ENCODE results near the gene HLA-DPB1.
"Not testable (repeated sequence)": the region's sequence is repeated elsewhere in the genome, so short reads cannot be mapped to it uniquely, and the experiment has no call there.

HLA-DPB1 gene

DNA sequence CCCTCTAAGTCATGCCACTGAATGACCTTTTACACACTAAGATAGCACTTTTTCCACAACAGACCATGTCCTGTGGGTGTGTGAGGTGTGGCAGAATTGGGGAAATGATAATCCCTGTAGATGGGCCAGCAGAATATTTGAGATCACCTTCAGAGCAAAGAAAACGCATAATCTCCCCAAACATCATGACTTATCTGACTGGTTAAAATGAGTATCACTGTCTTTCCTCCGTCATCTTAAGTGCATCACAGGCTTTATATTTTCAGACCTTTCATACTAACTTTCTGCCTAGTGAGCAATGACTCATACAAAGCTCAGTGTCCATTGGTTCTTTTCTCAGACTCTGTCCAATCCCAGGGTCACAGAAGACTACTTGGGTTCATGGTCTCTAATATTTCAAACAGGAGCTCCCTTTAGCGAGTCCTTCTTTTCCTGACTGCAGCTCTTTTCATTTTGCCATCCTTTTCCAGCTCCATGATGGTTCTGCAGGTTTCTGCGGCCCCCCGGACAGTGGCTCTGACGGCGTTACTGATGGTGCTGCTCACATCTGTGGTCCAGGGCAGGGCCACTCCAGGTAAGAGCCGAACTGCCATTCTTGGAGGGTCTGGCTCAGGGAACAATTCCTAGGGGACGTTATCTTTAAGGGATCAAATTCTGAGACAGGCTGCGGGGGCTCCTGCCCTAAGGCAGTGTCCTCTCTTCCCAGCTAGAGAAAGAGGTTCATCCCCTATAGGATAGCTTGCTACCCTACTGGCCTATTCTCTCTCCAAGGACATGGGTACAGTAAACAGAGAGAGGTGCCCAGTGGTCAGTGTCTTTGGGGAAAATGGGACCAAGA is at the start of gene HLA-DPB1:
HLA-DPB1 (plus strand) TSS at position 423 of the 838 bp plus-strand sequence; CDS start at position 475, 52 bp downstream.
- DNase-seq (ENCODE audit: low read depth in 1 of 2, low spot score in 1 of 2), result peak in 1 of 2 donors; percentile 20

DNA sequence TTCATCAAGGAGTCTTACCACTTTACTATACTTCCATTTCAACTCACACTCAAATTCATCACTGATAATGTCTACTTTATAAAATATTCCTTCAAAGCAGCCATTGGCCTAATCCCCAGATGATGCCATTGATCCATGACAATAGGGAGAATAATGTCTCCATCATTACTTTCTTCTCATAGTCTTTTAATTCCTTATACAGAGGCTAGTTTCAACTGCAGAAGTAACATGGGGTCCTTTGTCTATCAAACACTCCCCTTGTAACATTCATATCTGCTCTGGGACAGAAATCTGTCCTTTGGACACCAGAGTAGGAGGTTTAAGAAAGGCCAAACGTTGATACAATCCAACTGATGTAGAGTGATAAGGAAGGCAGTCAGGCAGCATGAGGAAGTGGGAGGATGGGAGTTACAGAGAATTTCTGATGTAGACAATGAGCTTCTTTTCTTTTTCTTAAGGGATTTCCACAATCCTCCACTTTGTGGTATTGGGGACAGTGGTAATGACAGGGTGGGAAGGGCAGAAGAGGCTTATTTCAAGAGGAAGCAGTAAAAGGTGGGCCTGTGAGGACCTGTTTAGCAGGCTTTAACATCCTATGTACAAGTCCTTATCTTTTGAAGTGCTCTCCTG is 47.5 kb upstream of the HLA-DPB1 start:
- DNase-seq (ENCODE audit: low read depth in 1 of 2, low spot score in 1 of 2), result no peak

DNA sequence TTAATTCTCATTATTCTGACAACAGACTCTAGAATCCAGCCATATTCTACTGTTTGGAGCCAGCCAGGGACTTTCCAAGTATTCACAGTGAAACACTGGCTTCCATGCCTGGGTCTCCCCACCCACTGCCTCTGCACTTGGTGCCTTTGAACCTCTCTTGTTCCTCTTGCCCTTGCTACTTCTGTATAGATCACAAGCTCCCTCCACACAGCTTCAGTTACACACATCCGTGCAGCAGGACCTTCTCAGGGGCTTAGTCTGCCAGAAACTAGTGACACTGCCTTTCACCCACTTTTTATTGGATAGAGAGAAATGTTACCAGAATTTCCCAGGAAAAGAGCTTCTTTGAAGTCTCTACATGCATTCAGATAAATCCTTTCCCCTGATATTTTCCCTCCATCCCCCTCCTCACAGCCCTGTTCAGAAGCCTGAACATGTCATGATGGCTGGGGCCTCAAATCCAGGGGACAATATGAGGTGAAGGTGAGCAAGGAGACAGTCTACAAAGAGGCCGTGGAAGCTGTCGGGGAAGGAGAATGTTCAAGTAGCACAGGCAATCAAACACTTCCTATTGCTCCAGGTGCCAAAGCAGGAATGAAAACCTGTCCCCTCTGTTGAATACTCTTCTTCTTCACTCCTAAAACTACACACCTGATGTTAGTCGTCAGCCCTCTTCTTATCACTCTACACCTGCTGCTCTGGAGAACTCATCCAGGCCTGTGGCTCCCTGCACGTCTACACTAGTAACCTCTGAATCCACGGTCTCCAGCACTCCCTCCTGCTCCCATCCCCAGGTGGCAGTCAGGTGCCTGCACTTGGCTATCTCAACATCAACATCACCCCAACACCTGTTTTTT is 46.2 kb upstream of the HLA-DPB1 start:
- no peak for DNase-seq (ENCODE audit: low read depth in 1 of 2, low spot score in 1 of 2)

DNA sequence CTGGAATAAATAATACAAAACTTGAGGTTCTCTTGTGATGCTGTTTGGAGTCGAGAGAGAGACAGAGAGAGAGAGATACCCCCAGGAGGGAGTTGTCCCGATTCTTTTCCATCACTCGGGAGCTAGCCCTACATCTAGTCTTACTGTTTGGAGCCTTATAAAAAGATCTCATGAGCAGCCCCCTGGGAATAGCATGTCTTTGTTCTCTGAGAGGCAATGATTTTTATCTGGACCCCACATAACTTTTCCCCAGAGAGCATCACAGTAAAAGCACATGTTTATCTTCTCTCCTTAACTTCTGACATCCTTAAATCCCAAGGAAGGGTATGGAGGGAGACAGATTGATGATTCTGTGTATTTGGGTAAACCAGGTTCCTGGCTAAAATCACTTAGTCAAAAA is 45.5 kb upstream of the HLA-DPB1 start:
- DNase-seq (ENCODE audit: low read depth in 1 of 2, low spot score in 1 of 2), result no peak

DNA sequence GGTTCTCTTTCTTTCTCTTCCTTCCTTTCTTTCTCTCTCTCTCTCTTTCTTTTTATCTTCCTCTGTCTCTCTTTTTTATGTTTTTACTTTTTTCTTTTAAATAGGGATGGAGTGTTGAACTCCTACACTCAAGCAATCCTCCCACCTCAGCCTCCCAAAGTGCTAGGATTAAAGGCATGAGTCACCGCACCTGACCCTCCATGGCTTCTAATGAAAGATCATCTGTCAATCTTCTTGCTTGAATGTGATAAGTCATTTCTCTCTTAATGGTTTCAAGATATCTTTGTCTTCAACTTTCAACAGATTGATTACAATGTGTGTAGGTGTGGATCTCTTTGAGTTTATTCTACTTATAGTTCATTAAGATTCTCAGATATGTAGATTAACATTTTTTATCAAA is 41.2 kb upstream of the HLA-DPB1 start:
- DNase-seq (ENCODE audit: low read depth in 1 of 2, low spot score in 1 of 2), result no peak

DNA sequence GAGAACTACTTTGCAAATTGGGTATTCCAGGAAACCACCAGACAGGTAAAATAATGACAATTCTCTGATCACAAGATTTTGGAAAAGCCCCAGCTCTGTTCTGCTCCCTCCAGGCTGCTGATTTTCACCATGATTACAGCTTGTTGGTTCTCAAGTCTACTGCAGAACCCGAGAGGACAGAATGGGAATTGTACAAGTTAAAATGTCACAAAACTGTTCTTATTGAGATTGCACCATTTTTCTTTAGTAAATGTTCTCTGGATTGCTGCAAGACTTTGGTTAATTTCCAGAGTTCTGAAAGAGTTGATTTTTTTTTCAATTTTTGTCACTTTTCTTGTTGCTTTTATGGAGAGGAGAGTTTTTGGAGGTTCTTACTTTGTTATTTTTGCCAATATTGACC is 39.3 kb upstream of the HLA-DPB1 start:
- DNase-seq (ENCODE audit: low read depth in 1 of 2, low spot score in 1 of 2), result no peak

DNA sequence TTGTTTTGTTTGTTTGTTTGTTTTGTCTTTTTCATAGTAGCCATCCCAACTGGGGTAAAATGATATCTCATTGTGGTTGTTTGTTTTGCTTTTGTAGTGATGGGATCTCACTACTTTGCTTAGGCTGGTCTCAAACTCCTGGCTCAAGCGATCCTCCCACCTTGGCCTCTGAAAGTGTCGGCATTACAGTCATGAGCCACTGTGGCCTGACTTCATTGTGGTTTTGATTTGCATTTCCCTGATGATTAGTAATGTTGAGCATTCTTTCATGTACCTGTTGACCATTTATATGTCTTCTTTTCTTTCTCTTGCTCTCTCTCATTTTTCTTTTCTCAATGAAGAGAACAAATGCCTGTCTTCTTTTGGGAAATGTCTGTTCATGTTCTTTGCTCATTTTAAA is 35.6 kb upstream of the HLA-DPB1 start:
- no peak for DNase-seq (ENCODE audit: low read depth in 1 of 2, low spot score in 1 of 2)

DNA sequence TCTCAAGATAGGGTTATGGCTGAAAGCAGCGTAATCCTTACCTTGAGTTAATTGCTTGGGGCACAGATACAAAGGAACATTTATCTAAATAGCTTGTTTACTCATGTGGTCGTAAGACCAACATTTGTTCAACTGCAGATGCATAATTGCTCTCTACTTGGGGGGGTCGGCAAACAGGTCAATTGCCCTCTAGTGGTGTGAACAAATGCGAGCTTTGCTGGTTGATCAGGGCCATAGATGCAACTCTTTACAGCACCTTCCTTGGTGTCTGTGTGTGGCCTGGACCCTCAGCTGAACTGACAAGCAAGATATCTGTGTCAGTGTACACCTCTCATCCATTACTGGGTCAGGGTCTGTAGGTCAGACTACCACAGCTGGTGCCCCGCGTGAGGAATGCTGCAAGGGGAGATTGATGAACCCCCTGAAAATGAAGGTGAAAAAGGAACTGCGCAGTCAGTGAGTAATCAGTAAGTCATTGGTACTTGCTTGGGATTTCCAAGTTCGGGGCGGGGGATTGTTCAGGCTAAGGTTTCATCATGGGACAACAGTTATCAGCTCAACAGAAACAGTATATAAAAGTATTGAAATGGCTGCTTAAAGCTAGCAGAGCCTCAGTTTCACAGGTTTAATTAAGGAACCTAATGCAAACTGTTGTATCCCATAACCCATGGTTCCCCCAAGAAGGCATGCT is 26.3 kb upstream of the HLA-DPB1 start:
- no peak for DNase-seq (ENCODE audit: low read depth in 1 of 2, low spot score in 1 of 2)

DNA sequence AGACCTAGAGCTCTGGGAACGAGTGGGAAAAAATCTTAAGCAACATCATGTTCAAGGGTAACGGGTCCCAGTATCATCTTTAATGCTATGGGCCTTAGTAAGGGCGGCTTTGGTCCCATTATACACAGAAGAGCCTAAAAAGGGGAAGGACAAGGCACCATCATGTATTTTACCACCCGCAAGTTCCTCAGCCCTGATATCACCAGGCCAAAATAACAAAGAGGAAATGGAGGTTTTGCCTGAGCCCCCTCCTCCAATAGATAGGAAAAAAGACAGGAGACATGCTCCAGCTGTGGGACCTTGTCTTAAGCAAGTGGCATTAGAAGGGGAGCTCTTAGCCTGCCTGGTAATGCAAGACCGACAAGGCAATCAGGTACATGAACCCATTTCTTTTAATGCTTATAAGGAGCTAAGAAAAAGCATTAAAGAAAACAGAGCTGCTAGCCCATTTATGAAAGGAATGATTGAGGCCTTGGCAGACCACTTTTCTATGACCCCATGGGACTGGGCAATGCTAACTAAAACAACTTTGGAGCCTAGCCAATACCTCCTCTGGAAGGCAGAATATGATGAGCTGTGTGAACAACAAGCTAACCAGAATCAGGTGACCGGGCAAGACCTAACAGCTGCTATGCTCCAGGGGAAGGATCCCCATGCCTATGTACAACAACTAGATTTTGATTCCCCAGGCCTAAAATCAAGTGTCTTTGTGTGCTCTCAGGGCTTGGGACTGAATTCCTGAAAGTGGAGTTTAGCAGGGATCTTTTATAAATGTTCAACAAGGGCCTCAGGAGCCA is 25.6 kb upstream of the HLA-DPB1 start:
- no peak for DNase-seq (ENCODE audit: low read depth in 1 of 2, low spot score in 1 of 2)

DNA sequence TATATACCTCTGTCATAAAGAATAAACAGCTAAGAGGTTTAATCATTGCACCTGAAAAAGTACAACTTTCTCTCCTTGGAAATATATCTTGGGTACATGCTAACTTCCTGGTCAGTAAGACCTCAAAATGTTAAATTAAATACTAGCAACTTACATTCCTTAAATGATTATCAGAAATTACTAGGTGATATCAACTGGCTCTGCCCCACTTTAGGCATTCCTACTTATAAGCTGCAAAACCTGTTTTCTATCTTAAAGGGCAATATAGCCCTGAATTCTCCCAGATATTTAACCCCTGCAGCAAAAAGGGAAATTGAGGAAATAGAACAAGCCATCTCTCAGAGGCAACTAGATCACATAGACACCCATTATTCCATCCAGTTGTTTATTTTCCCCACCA is 23.2 kb upstream of the HLA-DPB1 start:
- no peak for DNase-seq (ENCODE audit: low read depth in 1 of 2, low spot score in 1 of 2)

DNA sequence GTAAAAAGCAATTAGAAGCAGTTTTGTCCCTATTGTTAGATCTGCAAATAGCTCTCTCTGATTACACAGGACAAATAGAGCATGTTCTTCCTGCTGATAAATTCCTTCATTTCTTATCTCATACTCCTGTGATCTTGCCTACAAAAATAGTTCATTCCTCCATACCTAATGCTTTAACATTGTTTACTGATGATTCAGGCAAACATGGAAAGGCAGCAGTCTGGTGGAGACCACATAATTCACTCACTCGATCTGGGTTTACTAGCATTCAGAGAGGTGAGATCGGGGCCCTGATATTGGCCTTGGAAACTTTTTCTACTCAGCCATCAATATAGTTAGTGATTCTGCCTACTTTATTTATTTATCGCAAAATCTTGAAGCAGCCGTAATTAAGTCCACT is 22.6 kb upstream of the HLA-DPB1 start:
- DNase-seq (ENCODE audit: low read depth in 1 of 2, low spot score in 1 of 2), result no peak

DNA sequence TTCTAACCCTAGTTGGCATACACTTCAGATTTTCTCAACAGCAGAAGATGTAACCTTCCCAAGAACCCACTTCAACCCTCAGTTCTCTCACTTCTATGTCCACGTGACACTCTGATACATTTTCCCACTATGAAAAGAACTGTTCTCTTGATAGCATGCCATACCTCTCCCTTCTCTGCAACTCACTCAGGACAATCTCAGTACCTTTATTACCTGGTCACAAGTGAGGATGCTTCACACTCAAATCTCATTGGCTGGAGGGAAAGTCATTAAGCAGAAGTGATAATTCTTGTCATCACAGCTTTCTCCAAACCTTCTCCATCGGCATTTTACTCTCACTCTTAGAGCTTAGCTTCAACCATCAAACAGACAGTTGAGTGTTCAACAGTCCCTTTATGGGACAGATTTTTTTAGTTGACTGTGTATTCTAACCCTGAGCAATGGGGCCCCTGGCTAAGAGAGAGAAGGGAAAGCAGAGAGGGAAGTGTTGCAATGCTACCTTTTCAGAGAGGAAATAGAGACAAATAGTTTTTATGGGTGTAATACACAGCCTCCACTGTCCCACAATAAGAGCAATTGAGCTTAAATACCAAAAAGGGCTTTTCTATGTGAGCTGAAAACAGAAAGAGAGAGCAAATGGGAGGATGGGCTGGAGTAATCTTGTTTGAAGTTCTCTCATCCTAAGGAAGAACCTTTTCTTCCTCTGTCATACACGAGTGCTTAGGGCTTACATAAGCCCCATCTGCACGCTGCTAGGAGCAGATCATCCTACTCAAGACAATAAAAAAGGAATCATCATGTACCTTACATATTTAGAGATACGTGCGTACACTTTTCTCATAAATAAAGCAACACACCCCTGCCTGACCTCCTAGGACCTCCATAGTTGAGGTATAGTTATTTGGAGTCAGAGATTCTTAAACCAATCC is 18.3 kb upstream of the HLA-DPB1 start:
- DNase-seq (ENCODE audit: low read depth in 1 of 2, low spot score in 1 of 2), result no peak

DNA sequence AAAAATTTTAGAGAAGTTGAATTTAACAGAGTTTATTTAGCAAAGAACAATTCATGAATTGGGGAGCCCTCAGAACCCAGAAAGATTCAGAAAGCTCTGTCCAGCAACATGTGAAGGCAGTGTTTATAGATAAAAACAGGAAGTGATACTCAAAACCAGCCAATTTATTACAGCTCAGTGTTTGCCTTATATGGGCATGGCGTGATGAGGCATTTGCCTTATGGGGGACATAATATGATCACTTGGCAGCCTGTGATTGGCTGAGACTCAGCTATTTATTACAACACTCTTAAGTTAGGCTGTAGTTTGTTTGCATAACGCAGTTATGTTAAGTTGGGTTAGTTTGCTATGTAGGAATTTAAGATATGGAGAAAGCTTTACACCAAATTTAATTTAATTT is 13.8 kb upstream of the HLA-DPB1 start:
- DNase-seq (ENCODE audit: low read depth in 1 of 2, low spot score in 1 of 2), result no peak

DNA sequence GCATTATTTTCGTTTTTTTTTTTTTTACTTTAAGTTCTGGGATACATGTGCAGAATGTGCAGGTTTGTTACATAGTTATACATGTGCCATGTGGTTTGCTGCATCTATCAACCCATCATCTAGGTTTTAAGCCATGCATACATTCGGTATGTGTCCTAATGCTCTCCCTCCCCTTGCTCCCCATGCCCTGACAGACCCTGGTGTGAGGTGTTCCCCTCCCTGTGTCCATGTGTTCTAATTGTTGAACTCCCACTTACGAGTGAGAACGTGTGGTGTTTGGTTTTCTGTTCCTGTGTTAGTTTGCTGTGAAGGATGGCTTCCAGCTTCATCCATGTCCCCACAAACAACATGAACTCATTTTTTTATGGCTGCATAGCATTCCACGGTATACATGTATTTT is 12.4 kb upstream of the HLA-DPB1 start:
- not testable (repeated sequence) for DNase-seq (ENCODE audit: low read depth in 1 of 2, low spot score in 1 of 2)

DNA sequence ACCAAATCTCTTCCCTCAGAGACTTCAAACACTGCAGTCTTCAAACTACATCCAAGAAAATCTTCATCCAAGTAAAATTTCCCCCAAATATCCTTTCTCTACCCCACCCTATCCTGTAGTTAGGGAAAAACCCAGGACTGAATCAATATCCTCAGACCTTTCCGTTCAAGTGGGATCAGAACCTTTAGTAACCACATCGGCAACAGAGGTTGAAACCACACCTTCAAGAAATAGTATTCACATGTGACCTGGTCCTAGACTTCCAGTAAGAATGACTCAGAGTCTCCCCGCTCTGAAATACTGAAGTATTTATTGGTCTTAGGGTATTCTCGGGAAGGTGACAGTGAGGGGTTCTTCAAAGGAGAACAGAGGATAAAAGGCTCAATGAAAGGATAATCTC is 11.1 kb upstream of the HLA-DPB1 start:
- DNase-seq (ENCODE audit: low read depth in 1 of 2, low spot score in 1 of 2), result no peak

DNA sequence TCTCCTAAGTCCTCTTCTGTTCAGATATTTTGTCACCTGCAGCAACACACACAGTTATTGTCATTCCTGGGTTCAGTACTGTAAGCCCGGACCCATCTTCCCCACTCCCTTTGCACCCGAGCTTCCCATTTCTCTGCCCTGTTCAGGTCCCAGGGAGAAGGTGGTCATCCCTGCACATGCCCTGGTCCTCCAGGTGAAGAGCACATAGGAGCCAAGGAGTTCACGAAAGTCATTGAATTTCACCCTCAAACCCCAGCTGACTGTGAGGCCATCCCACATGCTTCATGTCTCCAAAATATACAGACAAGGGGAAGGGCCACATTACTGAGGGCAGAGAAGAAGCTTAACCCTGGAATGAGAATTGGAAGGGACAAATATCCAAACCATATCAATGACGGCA is 10.5 kb upstream of the HLA-DPB1 start:
- DNase-seq (ENCODE audit: low read depth in 1 of 2, low spot score in 1 of 2), result no peak

DNA sequence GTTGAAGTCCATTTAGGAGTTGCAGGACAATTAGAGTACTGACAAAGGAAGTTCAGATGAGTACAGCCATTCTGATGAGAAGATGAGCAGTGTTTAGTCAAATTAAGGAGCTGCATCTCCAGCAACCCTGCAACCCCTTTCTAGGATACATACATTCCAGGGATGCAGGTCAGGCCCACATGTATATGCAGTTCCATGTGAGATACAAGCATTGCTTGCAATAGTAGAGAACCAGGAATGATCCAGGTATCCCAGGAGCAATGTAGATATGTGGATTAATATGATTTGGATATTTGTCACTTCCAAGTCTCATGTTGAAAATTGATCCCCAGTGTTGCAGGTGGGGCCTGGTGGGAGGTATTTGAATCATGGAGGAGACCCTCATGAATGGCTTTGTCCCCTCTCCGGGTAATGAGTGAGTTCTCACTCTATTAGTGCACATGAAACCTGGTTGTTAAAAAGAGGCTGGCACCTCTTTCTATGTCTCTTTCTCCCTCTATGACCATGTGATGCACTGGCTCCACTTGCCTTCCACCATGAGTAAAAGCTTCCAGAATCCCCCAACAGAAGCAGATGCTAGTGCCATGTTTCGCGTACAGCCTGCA is 8.8 kb upstream of the HLA-DPB1 start:
- no peak for DNase-seq (ENCODE audit: low read depth in 1 of 2, low spot score in 1 of 2)

DNA sequence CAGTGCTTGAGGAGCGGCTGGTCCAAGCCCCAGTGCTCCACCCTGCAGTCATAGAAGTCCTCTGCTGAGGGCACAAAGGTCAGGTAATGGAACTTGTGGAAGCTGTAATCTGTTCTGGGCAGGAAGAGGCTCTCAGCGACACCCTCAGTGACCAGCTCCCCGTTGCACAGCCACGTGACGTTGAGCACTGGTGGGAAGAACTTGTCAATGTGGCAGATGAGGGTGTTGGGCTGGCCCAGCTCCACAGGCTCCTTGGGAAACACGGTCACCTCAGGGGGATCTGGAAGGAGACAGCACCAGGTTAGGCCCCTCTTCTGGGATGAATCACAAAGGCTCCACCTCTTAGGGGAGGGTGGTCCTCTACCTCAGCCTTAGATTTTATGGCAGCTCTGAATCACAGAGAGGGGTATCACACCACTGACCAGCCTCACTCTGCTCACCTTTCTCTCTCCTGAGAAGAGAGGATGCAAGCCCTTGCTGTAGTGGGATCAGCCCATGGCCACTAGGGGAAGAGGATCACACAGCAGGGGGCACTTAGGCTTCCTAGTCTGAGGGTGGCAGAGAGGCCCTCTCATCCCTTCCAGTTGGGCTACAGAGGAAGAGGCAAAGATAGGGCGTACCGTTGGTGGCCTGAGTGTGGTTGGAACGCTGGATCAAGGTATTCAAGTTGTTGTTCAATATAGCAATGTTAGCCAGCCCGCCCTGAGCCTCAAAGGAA is 6.6 kb upstream of the HLA-DPB1 start:
- DNase-seq (ENCODE audit: low read depth in 1 of 2, low spot score in 1 of 2), result no peak
